CD4-positive, alpha-beta T cell treated with Interleukin-4 for 4 hours (primary cell): Measurements from ENCODE around the gene ELFN1.
"Not testable (repeated sequence)": the region's sequence is repeated elsewhere in the genome, so short reads cannot be mapped to it uniquely, and the experiment has no call there.

Experiments used
- DNase-seq: peaks from one replicate; pipeline ENCODE4 v3.0.0-alpha.2; 2020

ELFN1 gene

GRCh38 chr7:1712907-1713501 lies 42.9 kb downstream of the ELFN1 start:
- no peak for DNase-seq

GRCh38 chr7:1713502-1714484 lies 43.7 kb downstream of the ELFN1 start:
- no peak for DNase-seq

- no peak for DNase-seq
These were observed 44.7 kb downstream of the ELFN1 start for GRCh38 chr7:1714583-1715330.

- no peak for DNase-seq
These were observed 45.2 kb downstream of the ELFN1 start for GRCh38 chr7:1715331-1715625.

GRCh38 chr7:1715671-1716074 lies 45.6 kb downstream of the ELFN1 start:
- no peak for DNase-seq

DNA sequence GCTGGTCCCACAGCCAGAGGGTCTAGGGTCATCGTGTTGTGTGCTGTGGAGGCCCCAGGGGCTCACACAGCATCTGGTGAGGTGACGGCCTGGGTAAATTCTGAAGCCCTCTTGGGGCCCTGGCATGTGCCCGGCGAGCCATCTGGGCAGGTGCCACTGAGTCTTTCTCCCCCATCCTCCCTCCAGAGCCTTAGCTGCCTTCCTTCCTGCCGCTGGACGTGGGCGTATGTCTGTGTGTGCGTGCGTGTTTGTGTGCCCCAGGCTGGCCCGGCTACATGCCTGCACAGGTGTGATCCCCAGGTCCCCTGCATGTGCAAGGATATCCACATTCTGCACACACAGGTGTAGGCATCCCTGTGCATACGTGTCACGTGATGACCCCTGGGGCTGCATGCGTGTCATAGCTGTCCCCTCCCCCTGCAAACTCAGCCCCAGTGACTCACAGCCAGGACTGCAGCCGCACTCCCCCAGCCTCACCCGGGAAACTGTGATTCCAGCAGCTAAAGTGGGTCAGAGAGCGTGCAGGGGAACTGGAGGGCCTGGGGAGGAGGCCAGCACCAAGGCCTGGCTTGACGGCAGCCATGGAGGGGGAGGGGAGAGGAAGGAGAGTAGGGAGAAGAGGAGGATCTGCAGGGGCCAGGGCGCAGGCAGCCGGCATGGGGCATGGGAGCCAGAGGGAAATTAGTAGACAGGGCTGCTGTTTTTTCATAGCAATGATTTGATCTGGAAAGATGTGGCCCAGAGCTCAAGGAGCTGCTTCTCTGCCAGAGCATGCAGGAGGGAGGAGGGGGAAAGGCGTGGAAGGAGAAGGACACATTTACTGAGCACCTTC lies 46.4 kb downstream of the ELFN1 start:
- no peak for DNase-seq

DNA sequence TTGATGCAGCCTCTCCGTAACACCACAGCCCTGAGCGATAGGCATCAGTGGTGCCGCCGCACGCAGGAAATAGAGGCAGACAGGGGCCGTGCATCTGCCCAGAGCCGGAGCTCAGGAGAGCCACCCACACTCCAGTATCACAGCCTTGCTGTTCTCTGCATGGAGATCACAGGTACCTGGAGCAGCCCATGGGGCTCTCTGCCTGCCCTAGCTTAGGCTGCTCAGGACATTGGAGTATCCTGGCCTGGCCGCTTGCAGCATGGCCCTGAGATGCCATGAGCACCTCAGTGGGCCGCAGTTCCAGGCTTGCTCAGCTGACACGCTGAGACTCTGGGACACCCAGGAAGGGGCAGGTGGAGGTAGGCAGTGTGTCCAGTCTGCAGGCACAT lies 47.0 kb downstream of the ELFN1 start:
- no peak for DNase-seq

GRCh38 chr7:1717903-1718676 lies 48.0 kb downstream of the ELFN1 start:
- DNase-seq: no peak

- DNase-seq: not testable (repeated sequence)
These were observed 48.8 kb downstream of the ELFN1 start for GRCh38 chr7:1718850-1719249.

DNA sequence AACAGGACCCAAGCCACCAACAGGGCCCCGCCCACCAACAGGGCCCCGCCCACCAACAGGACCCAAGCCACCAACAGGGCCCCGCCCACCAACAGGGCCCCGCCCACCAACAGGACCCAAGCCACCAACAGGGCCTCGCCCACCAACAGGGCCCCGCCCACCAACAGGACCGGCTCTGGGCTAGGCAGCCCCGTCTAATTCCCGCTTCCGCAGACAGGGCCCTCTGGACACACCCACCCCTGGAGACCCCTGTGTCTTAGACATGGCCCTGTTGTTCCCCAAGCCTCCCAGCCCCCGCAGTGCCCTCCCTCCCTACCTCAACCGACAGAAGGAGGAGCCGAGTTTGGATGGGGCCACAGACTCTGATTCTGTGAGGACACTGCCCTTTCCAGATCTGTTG lies 49.2 kb downstream of the ELFN1 start:
- not testable (repeated sequence) for DNase-seq

DNA sequence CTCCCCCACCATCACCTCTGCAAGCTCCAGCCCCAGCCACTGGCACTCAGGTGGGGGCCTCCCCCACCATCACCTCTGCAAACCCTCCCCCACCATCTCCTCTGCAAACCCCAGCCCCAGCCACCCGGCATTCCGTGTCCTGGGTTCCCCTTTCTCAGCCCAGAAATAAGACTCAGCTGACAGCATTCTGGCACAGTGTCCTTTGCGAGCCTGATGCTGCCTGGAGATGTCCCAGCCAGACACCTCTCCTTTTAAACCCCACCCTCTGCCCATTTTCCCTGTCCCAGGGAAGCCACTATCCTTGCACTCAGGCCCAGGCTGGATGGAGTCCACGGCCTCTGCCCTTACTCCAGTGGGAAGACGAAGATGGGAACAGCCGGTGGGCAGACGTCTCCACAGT lies 49.8 kb downstream of the ELFN1 start:
- DNase-seq: no peak

GRCh38 chr7:1720326-1720725 lies 50.2 kb downstream of the ELFN1 start:
- DNase-seq: no peak

- no peak for DNase-seq
These were observed 51.1 kb downstream of the ELFN1 start for GRCh38 chr7:1721047-1721690.

- no peak for DNase-seq
These were observed 53.2 kb downstream of the ELFN1 start for GRCh38 chr7:1723254-1723653.

DNA sequence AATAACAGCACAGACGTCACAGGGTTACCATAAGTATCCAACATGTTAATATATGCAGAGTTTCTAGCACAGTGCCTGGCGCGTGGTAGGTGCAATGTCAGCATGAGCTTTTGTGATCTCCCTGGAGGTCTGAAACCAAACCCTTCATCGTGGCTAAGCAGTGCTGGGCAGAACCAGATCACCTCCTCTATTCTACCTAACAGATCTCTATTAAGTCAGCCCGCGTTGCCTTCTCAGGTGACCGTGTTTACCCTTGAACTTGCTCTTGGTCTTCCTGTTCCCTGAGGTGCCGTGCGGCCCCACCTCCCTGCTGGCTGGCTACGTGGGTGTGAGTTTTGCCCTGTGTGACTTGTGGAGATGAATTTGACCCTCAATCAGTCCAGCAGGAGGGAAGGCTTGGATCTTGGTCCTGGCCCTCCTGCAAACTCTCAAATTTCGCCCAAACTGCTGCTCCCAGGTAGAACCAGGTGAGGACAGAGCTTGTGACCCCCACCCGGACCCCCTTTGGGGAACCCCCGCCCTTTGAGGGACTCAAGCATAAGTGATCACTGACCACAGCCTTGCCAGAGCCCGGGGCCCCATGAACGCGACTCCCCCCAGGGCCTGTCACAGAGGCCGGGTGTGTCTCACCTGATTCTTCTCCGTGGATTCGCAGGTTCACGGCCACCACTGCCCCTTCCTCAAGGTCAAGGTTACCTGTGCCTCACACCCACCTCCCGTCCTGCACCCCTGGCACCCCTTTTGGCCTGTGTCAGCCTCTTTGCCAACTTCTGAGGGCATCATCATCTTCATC lies 54.2 kb downstream of the ELFN1 start:
- no peak for DNase-seq

DNA sequence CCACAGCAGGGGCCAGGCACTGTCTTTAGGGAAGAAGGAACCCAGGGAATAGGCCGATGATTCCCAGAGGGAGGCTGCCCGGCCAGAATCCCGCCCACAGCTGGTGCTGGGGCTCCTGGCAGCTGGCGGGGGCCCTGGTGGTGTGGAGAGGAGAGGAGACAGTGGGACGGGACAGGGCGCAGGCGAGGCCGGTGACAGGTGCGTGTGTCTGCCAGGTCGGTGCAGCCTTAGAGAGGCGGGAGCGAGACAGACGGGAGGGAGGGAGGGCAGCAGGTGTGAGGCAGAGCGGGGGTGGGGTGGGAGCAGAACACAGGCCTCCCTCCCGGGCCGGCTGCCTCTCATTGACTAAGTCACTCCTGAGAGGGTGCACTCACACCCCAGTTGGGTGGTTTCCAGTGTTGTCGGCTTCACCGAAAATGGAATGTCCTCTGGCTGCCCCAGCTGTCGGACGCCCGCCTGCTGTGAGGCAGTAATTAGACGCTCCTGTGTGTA lies 55.2 kb downstream of the ELFN1 start:
- no peak for DNase-seq

DNA sequence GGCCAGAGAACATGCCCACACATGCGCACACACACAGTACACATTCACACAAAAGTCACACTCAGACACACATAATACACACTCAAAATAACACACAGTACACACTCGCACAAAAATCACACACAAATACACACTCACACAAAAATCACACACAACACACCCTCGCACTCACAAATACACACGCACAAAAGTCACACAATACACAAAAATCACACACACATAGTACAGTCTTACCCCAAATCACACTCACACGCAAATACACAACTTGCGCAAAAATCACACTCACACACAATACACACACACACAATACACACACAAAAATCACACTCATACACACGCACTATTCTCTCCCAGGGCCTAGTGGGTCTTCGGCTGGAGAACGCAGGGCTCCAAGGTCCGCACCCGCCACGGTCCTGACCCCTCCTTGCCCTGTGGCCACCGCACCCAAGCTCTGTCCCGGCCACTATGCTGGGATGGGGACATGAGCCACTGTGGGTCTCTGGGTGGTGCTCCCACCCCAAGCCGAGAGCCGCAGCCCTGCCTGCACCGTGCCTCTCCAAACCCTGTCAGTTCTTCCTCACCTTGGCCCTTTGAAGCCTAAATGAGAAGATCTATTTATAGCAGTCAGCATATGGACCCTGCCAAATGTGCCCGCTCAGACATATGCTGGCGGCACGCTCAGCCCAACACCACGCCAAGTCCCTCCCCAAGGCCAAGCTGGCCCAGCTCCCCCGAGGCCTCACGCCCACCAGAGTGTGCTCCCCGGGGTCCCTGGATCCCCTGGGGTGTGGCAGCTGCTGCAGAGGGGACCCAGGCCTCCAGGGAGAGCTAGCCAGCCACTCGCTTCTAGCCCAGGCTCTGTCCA lies 55.9 kb downstream of the ELFN1 start:
- DNase-seq: no peak

GRCh38 chr7:1727079-1727478 lies 57.0 kb downstream of the ELFN1 start:
- no peak for DNase-seq

DNA sequence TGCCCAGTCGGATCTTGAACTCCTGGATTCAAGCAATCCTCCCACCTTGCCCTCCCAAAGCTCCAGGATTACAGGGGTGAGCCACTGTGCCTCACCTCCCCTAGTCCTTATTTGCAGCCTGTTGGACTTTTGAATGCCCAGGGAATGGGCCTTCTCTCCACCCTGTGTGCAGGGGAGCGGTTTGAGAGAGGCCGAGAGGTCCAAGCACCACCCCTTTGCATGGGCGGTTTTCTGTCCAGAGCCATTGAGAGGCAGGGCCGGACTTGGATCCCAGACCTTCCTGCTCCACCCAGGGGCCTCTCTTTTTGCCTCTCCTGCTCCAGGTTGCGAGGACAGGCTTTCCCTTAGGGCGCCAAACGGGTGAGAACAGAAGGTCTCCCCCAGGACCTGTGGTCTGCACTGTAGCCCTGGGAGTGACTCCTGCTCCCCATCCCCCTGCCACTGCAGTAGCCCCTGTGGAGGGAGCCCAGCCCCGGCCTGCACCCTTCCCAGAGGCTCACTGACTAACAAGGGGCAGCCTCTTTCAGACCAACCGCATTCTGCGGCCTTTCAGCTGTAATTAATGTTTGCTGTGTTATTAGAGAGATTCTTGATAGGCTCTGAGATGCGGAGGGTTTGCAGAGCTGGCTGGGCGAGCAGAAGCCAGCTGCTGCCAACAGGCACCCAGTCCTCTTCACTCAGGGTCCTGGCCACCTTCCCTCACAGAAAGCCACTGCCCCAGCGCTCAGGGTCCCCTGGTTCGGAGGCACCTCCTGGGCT lies 57.9 kb downstream of the ELFN1 start:
- no peak for DNase-seq
